ENCODE results near the gene TAF6L. TPM values are rescaled to one million over a fixed set of nuclear protein-coding genes. Genes with fewer than 3 reads are reported as not detected.
"Not testable (repeated sequence)": the region's sequence is repeated elsewhere in the genome, so short reads cannot be mapped to it uniquely, and the experiment has no call there.

The TAF6L gene
- total RNA-seq, 1 experiment from 2014 or later, result 11.9 TPM

DNA sequence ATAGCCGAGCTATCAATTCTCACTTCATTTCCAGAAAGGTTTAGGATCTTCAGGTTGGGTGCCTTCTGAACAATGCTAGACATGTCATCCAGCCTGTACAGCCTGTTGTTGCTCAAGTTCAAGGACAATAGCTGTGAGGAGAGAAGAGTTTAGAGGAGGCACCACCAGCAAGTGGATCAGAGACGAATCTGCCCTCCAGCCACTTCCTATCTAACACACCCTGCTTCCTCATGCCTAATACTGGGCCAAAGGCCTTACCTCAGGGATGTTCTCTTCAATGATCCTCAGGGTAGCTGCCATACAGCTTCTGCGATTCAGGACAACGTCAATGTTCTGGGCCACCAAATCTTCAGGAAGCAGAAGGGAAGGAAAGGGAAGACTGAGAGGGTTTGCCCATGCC lies 29.9 kb downstream of the TAF6L start:
- DNase-seq (ENCODE audit: extremely low read depth, low read depth), result no peak

GRCh38 chr11:62804310-62805075 lies 33.3 kb downstream of the TAF6L start:
- DNase-seq (ENCODE audit: extremely low read depth, low read depth), result no peak

DNA sequence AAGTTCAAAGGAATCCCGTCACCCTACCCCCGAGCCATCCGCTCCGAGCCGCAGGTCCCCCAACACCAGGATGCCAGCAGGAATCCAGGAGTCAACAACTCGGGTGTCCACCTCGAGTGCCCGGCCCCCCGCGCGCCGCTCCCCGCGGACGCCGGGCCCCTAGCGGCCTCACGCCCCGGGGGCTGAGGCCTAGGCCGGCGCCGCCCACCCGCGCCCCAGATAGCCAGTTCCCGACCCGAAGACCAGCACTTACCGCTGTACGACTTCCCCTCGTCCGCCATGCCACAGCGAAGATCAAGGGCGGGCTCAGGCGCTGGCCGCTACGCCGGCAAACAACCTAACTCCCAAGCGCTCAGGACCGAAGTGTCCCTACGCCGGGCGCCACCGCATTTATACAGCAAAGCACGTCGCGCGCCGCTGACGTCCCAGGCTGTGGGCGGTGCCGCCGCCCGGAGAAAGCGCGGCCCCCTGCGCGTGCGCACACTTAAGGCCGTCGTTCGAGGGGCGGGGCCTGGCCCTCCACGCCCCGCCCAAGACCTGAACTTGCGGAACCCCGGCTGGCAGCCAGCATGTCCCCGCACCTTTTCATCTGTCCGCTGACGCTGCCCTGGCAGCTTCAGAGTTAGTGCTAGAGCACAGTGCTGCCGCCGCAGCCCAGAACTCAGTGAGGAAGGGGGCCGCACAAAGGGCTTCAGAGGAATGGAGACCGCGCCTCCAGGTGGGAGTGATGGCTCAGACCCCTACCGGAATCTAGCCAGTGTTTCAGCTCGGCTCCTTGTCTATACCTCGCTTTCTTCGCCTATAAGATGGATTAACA lies 34.1 kb downstream of the TAF6L start, which contains the start of gene NXF1:
NXF1 (minus strand) TSS at position 365 of the 817 bp plus-strand sequence; CDS start at position 281, 84 bp downstream.
- peak; percentile 85 for DNase-seq (ENCODE audit: extremely low read depth, low read depth)

- DNase-seq (ENCODE audit: extremely low read depth, low read depth), result no peak
Observed at GRCh38 chr11:62805961-62806441, 34.8 kb downstream of the TAF6L start.

GRCh38 chr11:62806611-62807121 lies 35.5 kb downstream of the TAF6L start:
- DNase-seq (ENCODE audit: extremely low read depth, low read depth), result no peak

DNA sequence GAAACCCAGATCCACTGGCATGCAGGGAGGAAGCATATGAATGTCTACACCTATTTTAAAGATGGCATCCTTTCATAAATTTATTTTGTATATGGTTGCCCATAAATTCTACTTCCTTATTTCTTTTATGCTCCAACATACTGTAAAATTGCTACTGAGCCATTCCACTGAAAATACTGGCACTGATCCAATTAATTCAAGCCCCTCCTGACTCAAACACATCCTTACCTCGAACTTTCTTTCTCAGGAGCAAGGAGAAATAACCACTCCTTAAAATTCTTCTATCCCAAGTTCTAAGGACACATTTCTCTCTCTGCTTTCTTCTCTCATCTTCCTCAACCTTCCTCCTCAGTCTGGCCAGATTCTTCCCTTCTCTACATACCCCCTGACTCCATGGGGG lies 39.6 kb downstream of the TAF6L start:
- DNase-seq (ENCODE audit: extremely low read depth, low read depth), result no peak

GRCh38 chr11:62811659-62812058 lies 40.5 kb downstream of the TAF6L start:
- DNase-seq (ENCODE audit: extremely low read depth, low read depth), result no peak

- no peak for DNase-seq (ENCODE audit: extremely low read depth, low read depth)
Observed at GRCh38 chr11:62816557-62816956, 45.4 kb downstream of the TAF6L start.

GRCh38 chr11:62817129-62817528 lies 45.9 kb downstream of the TAF6L start:
- DNase-seq (ENCODE audit: extremely low read depth, low read depth), result no peak

DNA sequence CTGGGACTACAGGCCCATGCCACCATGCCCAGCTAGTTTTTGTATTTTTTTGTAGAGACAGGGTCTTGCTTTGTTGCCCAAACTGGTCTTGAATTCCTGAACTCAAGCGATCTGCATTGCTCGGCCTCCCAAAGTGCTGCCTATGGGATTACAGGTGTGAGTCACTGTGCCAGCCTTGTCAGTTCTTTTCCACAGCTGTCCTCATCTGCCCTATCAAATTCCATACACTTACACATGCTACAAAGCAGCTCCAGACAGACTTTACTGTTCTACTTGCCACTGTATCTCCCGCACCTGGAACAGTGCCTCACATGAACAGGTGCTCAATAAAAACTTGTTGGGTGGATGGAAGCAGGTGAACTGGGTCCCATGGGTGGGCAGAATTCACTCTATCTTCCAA lies 52.5 kb downstream of the TAF6L start:
- no peak for DNase-seq (ENCODE audit: extremely low read depth, low read depth)

- not testable (repeated sequence) for DNase-seq (ENCODE audit: extremely low read depth, low read depth)
Observed at GRCh38 chr11:62828130-62828529, 56.9 kb downstream of the TAF6L start.

GRCh38 chr11:62830904-62831519 lies 59.8 kb downstream of the TAF6L start:
- no peak for DNase-seq (ENCODE audit: extremely low read depth, low read depth)

GRCh38 chr11:62831520-62832335 lies 60.5 kb downstream of the TAF6L start, which contains the start of gene STX5:
Gene STX5 (minus strand): TSS chr11:62832051. CDS start chr11:62831243, 808 bp downstream.
- DNase-seq (ENCODE audit: extremely low read depth, low read depth), result peak; percentile 95

GRCh38 chr11:62832336-62833234 lies 61.4 kb downstream of the TAF6L start, which contains the start of gene TEX54:
Gene TEX54 (minus strand): TSS chr11:62832841.
- DNase-seq (ENCODE audit: extremely low read depth, low read depth), result no peak

DNA sequence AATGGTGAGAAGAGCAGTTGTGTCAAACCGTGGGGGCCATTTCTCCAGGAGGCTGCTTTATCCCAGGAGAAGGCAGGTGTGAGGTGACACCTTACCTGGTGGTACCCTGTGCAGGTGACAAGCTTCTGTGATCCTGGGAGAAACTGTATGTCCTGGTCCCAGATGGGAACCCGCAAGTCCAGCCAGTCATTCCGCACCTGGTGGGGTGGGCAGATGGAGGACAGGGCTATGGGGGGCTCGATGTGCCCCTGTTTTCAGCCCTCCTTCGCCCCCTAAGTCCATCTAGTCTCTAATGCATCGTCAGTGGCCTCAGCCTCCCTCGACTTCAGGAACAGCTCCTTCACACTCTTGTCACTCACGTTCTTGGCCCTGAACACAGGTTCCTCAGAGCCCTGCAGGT lies 64.1 kb downstream of the TAF6L start:
- DNase-seq (ENCODE audit: extremely low read depth, low read depth), result no peak
